Cardiac fibroblast (primary cell): ENCODE data around the gene CDH23.

Experiments used
- DNase-seq, 2 donors: peaks; one replicate each; pipeline versions ENCODE4 v3.0.0 to v3.0.0-alpha.2; 2010; ENCODE audit warnings: low read depth in 2 of 2
- H3K4me3 ChIP-seq, 2 donors: replicated peaks in 1 of 2; 1 replicate in 1 of 2; 2 replicates in 1 of 2; pipeline ENCODE4 v1.5.1; 2011; ENCODE audit warnings: low read depth in 2 of 2, low read length in 2 of 2, mild to moderate bottlenecking in 2 of 2, moderate library complexity in 1 of 2
- CTCF ChIP-seq: IDR thresholded peaks from one replicate; pipeline ENCODE4 v1.5.1; 2011; ENCODE audit warnings: low read depth, mild to moderate bottlenecking, low read length, inconsistent platforms

Gene CDH23

GRCh38 chr10:71782221-71782916 is 385.6 kb downstream of the CDH23 start:
- TF ChIP-seq CTCF = no peak
- DNase-seq = no peak
- no peak overlapping the region for H3K4me3 ChIP-seq

- no peak for TF ChIP-seq CTCF
- DNase-seq = no peak
- H3K4me3 ChIP-seq = no peak overlapping the region
These were observed 386.3 kb downstream of the CDH23 start for GRCh38 chr10:71782917-71783490.

- no peak for TF ChIP-seq CTCF
- DNase-seq = no peak
- no peak overlapping the region for H3K4me3 ChIP-seq
These were observed 387.4 kb downstream of the CDH23 start for GRCh38 chr10:71783917-71784678.

- no peak overlapping the region for H3K4me3 ChIP-seq
- TF ChIP-seq CTCF = no peak
- DNase-seq = no peak
These were observed 388.1 kb downstream of the CDH23 start for GRCh38 chr10:71784679-71785272.

- TF ChIP-seq CTCF = no peak
- H3K4me3 ChIP-seq = no peak overlapping the region
- no peak for DNase-seq
These were observed 392.2 kb downstream of the CDH23 start for GRCh38 chr10:71788954-71789353.

GRCh38 chr10:71789871-71790270 is 393.2 kb downstream of the CDH23 start:
- no peak for DNase-seq
- TF ChIP-seq CTCF = no peak
- H3K4me3 ChIP-seq = no peak overlapping the region
